HG02798 (cell line): Measurements from ENCODE around the gene CBLN3.

ENCODE experiments used
- ATAC-seq: cut with Tn5 transposase; IDR thresholded peaks from one replicate; pipeline ENCODE4 v1.9.1; 2021; ENCODE audit warnings: mild to moderate bottlenecking; ENCODE audit not compliant: unreplicated experiment, poor library complexity

The CBLN3 gene

GRCh38 chr14:24407608-24408325, 21.7 kb downstream of the CBLN3 start:
- no peak for ATAC-seq

- no peak for ATAC-seq
Measured at GRCh38 chr14:24406416-24406815, 23.1 kb downstream of the CBLN3 start.

- ATAC-seq, result no peak
Measured at GRCh38 chr14:24404814-24405213, 24.7 kb downstream of the CBLN3 start.

- no peak for ATAC-seq
Measured at GRCh38 chr14:24403294-24403998, 26.0 kb downstream of the CBLN3 start.

DNA sequence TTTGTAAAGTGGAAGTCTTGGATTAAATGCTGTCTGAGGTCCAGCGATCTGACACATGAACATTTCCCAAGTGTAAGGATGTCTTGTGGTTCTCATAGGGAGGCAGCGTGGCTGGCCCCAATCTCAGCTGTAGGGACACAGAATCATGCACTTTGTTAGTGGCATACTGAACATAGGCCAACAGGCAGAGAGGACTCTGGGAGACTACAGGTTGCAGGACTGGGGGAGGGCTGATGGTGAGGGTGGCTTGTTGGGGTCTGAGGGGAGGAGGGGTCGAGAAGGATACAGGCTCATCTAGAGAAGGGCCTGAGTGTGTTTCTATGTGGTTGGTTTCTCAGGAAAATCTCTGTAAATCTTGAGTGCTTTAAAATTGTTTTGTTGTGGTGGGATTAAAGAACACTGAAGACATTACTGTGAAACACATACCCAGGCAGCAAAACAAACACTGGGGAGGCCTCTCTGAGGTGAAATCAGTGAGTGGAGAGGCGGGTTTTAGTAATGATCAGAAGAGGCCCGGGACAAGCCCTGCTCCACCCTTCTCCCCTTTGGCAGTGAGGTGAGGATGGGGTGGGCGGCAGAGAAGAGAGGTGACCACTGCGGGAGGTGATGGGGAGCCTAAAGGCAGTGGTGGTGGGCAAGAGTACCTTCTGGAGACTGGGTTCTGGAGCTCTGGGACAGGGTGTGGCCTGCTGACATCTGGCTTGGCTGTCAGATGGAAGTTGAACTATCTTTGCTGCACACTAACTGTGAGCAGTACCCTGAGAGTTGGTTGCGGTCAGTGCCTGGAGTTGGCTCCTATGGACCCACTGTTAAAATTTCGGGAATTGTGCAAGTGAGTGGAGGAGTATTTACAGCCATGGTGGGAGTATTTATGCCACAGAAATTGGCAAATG, 27.4 kb downstream of the CBLN3 start:
- ATAC-seq, result no peak

GRCh38 chr14:24399999-24400718, 29.3 kb downstream of the CBLN3 start:
- no peak for ATAC-seq

DNA sequence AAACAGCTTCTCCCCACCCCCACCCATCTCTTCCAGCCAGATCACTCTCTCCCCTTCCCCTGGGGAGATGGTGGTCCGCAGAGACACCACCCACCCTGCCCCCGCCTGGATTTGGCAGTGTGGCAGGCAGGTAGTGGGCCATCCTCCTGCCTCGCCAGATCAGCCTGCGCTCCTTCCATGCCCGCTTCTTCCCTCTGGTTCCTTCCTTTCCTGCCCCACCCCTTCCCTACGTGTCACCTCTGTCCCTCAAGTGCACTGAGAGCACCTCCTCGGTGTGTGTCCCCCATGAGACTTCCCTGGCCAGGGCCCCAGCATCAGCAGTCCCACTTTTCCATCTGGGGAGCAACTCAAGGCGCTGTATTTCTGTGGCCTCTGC, 30.0 kb downstream of the CBLN3 start:
- no peak for ATAC-seq

GRCh38 chr14:24398653-24399446, 30.6 kb downstream of the CBLN3 start, which contains the start of gene NYNRIN:
TSS of gene NYNRIN (plus strand) at chr14:24399003. CDS start at chr14:24399247, 244 bp downstream.
- ATAC-seq, result no peak

DNA sequence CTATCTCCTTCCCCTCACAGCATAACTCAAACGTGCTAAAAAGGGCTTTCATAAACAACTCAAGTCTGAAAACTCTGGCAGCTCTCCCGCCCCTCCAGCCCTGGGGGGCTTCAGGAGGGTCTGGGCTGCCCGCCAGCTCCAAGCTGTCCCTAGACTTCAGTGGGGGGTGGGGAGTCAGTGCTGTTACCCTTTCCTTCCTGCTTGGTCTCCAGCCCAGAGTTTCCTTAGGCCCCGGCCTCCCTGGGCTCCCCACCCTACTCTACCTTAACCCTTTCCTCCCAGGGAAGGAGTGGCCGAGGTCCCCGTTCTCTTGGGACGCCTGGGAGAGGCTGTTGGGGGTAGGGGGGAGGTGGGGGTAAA, 31.2 kb downstream of the CBLN3 start:
- no peak for ATAC-seq

GRCh38 chr14:24397639-24398292, 31.7 kb downstream of the CBLN3 start:
- no peak for ATAC-seq

DNA sequence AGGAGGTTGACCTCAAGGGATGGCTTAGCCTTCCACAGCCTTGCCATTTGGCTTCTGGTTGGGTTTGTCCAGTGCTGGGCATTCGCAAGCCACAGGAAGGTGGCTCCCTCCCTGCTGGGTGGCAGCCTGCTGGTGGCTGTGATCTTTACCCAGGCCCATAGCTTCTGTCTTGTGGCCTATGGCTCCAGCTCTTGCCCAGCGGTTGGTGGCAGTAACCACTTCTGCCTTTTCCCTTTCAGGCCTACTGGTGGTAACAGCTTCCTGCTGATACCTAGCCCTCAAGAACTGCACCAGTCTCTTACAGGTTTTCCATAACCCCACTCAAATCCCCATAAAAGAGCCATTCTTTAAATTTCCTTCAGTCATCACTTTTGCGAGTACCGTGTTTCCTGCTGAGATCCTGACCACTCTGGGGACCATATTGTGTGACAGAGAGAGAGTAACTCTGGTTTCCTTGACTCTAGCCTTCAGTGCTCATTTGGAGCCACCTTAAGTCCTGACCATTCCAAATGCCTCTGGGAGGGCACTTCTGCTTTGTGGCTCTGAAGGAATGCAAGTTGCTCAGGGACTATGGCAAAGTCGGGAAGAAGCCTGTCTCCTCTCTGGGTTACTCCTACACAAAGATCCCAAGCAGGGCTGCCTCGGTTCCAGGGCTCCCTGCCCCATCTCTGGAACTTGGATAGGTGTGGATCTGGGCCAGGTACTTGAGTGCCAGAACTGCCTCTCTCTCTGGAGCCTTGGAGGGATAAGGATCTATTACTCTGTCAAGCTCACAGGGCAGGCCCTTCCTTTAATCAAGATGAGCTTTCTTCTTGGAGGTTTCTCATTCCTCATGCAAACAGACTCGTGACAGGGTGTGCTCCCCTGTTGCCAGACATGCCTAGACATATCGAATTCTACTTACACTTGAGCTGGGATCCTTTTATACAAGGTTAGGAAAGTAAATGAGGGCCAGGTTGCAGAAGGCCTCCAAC, 33.6 kb downstream of the CBLN3 start:
- no peak for ATAC-seq

DNA sequence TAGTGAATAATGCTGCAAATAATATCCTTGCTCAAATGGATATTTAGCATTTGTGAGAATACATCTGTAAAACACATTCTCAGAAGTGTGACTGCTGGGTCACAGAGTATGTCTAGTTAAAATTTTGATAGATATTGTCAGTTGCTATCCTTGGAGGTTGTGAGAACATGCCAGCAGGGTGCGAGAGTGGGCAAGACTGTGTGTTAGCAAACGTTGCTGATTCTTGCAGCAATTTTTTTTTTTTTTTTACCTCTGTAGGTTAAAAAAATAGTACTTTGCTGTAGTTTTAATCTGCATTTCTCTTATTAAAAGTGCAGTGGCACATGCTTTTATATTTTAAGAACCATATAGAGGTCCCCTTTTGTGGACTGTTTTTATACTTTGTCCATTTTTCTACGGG, 35.2 kb downstream of the CBLN3 start:
- ATAC-seq, result no peak

DNA sequence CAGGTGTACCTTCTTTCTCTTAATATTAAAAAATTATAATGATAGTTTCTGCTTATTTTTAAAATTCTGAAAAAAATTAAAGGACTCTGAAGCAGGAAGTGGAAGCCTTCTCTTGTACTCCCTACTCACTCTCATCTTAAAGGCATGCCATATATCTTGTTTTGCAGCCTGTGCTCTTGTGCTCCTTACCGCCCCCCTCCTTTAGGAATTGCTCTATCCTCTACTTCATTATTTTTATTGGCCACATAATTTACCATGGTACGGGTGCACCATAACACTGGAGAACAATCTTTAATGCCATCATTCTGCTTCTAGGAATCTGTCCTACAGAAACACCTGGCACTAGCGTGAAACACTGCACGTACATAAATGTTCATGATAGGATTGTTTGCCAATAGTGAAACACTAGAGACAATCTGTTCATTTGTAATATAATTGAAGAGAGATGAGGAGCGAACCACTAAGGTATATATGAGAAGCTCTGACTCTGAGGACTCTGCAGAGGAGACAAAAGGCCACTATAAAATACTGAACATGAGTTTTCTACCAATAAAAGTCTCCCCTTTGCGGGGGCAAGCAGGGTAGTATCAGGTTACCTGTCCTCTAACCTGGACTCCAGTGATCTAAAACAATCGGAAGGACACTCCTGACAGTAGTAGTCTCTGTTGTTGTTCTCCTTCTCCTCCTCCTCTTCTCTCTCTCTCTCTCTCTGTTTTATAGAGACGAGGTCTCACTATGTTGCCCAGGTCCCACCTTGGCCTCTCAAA, 37.0 kb downstream of the CBLN3 start:
- no peak for ATAC-seq

DNA sequence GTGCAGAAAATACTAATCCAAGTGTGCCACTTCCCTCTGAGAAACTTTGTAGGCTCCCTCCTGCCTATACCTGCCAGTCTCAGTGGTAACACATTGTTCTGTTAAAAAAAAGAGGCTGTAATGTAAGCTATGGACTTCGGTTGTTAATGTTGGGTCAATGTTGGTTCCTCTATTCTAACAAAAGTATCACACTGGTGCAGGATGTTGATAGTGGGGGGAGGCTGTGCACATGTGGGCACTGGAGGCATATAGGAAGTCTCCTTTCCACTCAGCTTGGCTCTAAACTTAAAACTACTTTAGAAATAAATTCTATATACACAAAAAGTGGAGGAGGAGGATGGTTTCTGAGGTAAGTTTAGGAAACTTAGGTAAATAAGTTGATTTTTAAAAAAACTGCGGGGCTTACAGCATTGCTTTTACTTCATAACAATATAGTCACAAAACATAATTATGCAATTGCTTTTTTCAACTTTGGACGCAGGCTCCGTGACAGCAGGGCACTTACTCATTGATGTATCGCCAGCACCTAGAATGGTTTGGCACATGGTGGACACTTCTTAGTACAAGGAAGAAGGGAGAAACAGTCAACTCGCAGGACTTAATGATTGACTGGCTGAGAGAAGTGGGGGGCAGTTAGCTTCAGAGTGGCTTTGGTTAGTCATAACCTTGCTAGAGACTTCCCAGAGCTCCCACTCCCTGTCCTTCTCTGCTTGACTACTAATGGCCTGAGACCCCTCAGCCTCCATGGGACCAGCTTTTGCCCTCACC, 38.6 kb downstream of the CBLN3 start:
- ATAC-seq, result no peak

DNA sequence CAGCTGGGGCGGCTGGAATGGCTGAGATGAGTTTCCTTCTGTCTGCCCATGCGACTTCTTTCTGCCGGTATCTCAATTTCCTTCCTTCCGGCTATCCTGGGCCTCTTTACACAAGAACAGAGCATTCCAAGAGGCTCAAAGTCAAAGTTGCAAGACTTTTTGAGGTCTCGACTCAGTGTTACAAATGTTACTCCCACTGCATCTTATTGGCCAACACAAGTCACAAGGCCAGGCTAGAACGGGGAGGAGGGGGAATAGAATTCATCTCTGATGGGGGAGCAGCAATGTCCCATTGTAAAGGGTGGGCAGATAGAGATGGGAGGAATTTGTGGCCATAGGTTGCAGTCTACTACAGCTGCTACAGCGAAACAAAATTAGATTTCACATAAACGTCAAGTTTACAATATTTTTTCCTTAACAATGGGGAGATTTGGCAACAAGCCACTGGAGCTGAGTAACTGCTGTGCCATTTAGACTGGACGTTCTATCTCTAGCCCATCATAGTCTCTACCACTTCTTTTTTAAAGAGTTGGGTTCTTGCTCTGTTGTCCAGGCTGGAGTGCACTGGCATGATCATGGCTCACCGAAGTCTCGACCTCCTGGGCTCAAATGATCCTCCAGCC, 40.1 kb downstream of the CBLN3 start:
- no peak for ATAC-seq
